ENCODE measurements around the gene ZNF865.

DNA sequence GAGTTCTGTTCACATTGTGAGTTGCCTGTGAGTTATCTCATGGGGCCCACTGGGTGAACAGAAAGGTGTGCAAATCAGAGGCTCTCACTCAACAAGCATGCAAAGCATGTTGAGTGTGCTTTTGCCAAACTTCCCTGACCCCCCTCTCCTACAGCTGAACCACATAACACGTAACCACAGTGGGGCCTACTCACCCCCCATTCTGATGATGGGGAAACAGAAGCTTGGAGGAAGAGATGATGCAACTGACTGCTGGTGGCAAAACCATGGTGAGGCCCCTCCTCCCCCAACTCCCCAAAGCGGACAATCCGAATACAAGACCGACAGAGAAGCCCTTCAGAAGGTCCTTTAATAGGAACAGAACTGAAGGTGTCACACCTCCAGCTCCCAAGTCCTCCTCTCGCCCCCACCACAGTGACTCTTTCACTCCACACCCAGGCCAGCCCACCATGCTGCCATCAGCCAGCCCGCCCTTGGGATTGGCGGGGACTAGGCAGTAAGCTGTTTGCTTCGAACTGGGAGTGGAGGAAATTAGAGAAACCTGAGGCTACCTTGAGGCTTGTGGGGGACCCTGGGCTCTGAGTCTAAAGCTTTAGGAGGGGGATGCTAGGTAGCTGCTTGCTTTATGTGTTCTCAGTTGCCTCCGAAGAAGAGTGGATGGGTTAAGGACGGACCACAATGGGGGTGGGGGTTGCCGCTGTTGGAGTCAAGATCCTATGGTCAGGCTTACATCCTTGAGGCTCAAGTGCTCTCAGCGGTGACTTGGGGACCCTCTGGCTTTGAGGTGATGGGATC lies 15.2 kb downstream of the ZNF865 start:
- TF ChIP-seq CTCF (IDR thresholded peaks at IDR 0.05) (no peak), POLR2A (IDR thresholded peaks at IDR 0.05) (no peak)

All from Peyer's patch (tissue), 4 donors.